Measurements from ENCODE around the gene SNAP91. TPM values are rescaled to one million over a fixed set of nuclear protein-coding genes. Genes with fewer than 3 reads are reported as not detected.
"Not testable (repeated sequence)": the region's sequence is repeated elsewhere in the genome, so short reads cannot be mapped to it uniquely, and the experiment has no call there.

Gene SNAP91
- 0.36 TPM in 1 of 2 replicates, not detected in the other for total RNA-seq (ENCODE audit: low replicate concordance)

GRCh38 chr6:83708970-83709747 lies at the start of gene SNAP91:
TSS of gene SNAP91 (minus strand) at chr6:83709101. CDS start at chr6:83707927, 1,174 bp downstream.
- H3K4me3 ChIP-seq (ENCODE audit: low read depth, low read length): peak within 1 kb of the TSS; percentile 49
- DNase-seq (ENCODE audit: low read depth): no peak
- no peak for TF ChIP-seq CTCF (IDR thresholded peaks at IDR 0.05; ENCODE audit: insufficient read depth, low read length)

- no peak for DNase-seq (ENCODE audit: low read depth)
- no peak overlapping the region for H3K4me3 ChIP-seq (ENCODE audit: low read depth, low read length)
- no peak for TF ChIP-seq CTCF (IDR thresholded peaks at IDR 0.05; ENCODE audit: insufficient read depth, low read length)
Observed at GRCh38 chr6:83758533-83758932, 49.6 kb upstream of the SNAP91 start.

GRCh38 chr6:83757021-83757420 lies 48.1 kb upstream of the SNAP91 start:
- DNase-seq (ENCODE audit: low read depth): no peak
- no peak for TF ChIP-seq CTCF (IDR thresholded peaks at IDR 0.05; ENCODE audit: insufficient read depth, low read length)
- no peak overlapping the region for H3K4me3 ChIP-seq (ENCODE audit: low read depth, low read length)

- no peak overlapping the region for H3K4me3 ChIP-seq (ENCODE audit: low read depth, low read length)
- DNase-seq (ENCODE audit: low read depth): no peak
- no peak for TF ChIP-seq CTCF (IDR thresholded peaks at IDR 0.05; ENCODE audit: insufficient read depth, low read length)
Observed at GRCh38 chr6:83756565-83756964, 47.7 kb upstream of the SNAP91 start.

GRCh38 chr6:83752375-83752774 lies 43.5 kb upstream of the SNAP91 start:
- not testable (repeated sequence) for DNase-seq (ENCODE audit: low read depth); H3K4me3 ChIP-seq (ENCODE audit: low read depth, low read length)

- no peak for TF ChIP-seq CTCF (IDR thresholded peaks at IDR 0.05; ENCODE audit: insufficient read depth, low read length)
- DNase-seq (ENCODE audit: low read depth): no peak
Observed at GRCh38 chr6:83741089-83741488, 32.2 kb upstream of the SNAP91 start.

GRCh38 chr6:83735461-83735860 lies 26.6 kb upstream of the SNAP91 start:
- TF ChIP-seq CTCF (IDR thresholded peaks at IDR 0.05; ENCODE audit: insufficient read depth, low read length): no peak

More at GRCh38 chr6:83741089-83741488, 32.2 kb upstream of the SNAP91 start:
- H3K4me3 ChIP-seq (ENCODE audit: low read depth, low read length): no peak overlapping the region

More at GRCh38 chr6:83735461-83735860, 26.6 kb upstream of the SNAP91 start:
- no peak overlapping the region for H3K4me3 ChIP-seq (ENCODE audit: low read depth, low read length)
- no peak for DNase-seq (ENCODE audit: low read depth)
